GM12801 (cell line): ENCODE measurements around the gene STX8.

Experiments
- CTCF ChIP-seq: IDR thresholded peaks from one replicate; pipeline ENCODE4 v1.5.1; 2011; ENCODE audit warnings: control low read depth; ENCODE audit not compliant: insufficient read length; ENCODE audit errors: extremely low read depth

STX8 gene

DNA sequence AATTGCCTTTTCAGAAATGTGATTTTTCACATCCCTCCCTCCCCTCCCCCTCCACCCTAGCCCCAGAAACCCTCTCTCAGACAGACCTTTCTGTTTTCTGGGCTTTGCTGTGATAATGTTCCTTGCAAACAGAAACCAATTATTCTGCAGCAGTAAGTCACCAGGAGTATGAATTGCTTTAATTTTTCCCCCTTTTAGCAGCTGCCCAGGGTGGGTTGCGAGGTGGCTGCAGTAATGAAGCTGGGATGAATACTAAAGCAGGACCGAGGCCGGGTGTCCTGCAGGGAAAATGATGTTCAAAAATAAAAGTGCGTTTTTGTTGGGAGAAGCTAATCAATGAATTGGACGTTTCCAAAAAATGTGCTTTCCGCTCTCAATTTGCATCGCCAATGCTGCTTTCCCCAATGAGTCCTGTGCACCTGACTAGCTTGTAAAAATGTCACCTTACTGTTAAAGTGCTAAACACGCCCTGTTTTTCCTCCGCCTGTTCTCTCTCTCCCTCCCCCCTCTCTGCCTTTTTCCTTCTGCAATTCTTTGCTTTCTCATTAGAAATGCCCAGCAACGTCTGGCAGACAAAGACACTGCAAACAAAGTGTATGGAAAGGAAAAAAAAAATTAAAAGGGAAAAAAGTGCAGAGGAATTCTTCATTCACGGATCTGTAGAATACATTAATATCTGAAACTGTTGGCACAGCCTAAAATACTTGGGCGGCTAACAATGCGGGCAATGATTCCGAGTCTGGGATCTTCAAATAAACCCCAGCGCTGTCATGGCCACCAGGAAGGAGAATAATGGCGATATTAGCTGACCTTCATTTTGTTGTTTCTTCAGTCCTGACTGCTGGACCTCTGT is 244.1 kb downstream of the STX8 start:
- no peak for TF ChIP-seq CTCF

DNA sequence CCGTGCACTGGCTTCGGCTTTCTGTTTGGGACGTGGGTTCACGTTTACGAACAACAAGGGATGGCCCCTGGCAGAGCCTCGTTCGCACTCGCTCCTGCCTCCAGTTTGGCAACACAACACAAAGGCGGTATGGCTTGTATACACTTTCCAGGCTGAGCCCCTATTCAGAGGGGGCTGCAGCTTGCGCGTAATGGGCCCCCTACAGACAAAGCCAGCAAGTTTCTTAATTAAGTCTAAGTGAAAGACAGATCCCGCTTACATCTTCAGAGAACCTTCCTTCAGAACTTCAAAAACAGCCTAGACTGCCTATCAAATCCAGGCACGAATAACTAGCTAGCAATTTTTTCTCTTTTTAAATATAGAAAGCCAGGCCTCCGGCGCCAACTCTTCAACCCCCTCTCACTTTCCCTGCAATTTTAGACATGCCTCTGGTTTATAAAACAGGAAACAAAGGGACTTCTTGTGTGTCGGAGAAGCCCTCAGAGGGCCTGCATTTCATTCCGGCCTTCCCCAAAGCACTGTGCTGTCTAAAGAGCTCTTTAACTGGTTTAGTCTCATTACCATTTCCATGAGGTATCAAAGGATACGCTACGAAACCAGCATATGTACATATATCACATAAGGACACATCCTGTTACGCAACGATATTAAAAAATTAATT is 244.9 kb downstream of the STX8 start:
- TF ChIP-seq CTCF, result no peak

DNA sequence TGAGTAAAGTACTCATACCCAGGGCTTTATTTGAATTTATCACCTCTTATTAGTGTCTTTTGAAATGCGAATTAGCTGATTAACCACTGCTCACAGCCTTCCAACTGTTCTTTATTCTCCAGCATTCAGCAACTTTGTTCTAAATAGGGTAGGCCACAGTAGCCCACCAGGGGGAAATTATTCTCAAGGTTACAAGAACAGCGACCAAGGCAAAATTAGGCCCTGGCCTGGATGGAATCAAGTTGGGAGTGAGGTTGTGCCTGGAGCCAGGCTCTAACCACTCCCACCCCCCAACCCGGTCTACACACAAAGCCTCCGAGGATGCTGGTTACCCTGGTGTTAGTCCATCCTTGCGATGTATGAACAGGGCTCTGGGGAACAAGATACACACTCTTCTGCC is 245.5 kb downstream of the STX8 start:
- no peak for TF ChIP-seq CTCF

- no peak for TF ChIP-seq CTCF
Measured at GRCh38 chr17:9329251-9329921, 246.2 kb downstream of the STX8 start.

GRCh38 chr17:9324864-9325263 is 250.8 kb downstream of the STX8 start:
- no peak for TF ChIP-seq CTCF

DNA sequence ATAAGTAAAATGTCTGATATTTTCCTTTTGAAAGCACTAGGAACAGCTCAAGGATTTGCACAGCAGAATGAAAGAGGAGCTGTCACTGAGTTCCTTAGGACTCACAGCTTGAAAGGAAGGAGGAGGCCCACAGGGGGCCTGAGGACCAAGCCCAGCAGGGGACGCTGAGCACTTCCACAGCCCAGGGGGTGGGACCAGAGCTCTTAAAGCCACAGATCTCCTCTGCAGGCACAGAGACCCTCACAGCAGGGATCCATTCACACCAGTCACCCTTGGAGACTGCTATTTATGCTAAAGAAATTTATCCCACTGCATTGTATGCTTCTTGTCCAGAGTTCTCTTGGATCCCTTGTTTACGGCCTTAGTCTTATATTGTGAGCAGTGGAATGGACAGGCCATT is 253.3 kb downstream of the STX8 start:
- no peak for TF ChIP-seq CTCF

DNA sequence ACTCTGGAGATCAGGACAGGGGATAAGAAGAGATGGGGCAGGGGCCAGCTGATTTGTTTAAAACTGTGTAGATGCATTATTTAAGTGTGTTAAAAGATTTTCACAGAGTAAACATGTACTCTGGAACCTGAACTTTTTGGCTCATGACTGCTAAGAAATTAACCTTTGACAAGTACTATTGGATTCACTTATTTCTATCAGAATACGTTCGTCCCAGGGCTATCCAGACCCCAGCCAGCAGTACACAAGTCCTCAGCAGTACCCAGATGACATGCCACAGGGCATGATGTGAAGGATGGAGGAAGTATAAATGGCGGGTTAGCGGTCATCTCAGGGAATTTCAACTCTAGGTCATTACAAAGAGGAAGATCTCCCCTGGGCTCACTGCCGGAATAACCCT is 253.7 kb downstream of the STX8 start:
- TF ChIP-seq CTCF, result no peak
